ENCODE results near the gene PDCD10. TPM values are rescaled to one million over a fixed set of nuclear protein-coding genes. Genes with fewer than 3 reads are reported as not detected.

PDCD10 gene
- total RNA-seq, 6 donors from 2014 or later = 38.8 to 115 (median 55.9) TPM

DNA sequence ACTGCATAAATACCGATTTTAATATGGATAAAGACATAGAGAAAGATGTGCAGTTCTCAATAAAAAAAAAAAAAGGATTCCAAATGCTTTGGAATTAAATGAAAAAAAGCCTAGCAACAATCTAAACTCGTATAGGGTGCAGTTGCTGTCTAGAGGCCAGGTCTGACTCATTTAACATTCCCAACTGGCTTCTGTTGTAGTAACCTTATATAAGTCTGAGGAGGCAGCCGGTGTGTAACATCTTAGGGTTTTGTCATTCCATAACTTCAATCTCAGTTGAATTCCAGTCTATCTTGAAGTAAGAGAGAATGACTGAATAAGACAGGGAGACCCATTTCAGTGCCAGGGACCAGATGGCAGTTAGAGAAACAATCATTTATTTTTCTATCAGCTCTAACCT lies 6.5 kb downstream of the PDCD10 start:
- DNase-seq = no peak
- peaks cover 25 to 41% (median 35%) of the 10 kb centered on the region in 4 donors for H3K4me1 ChIP-seq
- WGBS, 2 donors = 72 to 80% methylated on average over 3 of the region's 3 CpGs
- ATAC-seq (ENCODE audit: low FRiP score in 2 of 2) = no peak
- H3K27ac ChIP-seq = no peak overlapping the region
- H3K36me3 ChIP-seq = peaks cover 0 to 3% (median 0%) of the 10 kb centered on the region in 4 donors
- H3K4me3 ChIP-seq = no peak overlapping the region
- no peak for TF ChIP-seq EP300 (IDR thresholded peaks at IDR 0.05)
- no peak for TF ChIP-seq POLR2AphosphoS5 (IDR thresholded peaks at IDR 0.05)
- TF ChIP-seq, protein P1, sequence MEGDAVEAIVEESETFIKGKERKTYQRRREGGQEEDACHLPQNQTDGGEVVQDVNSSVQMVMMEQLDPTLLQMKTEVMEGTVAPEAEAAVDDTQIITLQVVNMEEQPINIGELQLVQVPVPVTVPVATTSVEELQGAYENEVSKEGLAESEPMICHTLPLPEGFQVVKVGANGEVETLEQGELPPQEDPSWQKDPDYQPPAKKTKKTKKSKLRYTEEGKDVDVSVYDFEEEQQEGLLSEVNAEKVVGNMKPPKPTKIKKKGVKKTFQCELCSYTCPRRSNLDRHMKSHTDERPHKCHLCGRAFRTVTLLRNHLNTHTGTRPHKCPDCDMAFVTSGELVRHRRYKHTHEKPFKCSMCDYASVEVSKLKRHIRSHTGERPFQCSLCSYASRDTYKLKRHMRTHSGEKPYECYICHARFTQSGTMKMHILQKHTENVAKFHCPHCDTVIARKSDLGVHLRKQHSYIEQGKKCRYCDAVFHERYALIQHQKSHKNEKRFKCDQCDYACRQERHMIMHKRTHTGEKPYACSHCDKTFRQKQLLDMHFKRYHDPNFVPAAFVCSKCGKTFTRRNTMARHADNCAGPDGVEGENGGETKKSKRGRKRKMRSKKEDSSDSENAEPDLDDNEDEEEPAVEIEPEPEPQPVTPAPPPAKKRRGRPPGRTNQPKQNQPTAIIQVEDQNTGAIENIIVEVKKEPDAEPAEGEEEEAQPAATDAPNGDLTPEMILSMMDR (IDR thresholded peaks at IDR 0.05) = no peak
- no peak for TF ChIP-seq POLR2A (IDR thresholded peaks at IDR 0.05)
- H3K9me3 ChIP-seq = no peaks in the 10 kb centered on the region
- H3K27me3 ChIP-seq = no peaks in the 10 kb centered on the region

DNA sequence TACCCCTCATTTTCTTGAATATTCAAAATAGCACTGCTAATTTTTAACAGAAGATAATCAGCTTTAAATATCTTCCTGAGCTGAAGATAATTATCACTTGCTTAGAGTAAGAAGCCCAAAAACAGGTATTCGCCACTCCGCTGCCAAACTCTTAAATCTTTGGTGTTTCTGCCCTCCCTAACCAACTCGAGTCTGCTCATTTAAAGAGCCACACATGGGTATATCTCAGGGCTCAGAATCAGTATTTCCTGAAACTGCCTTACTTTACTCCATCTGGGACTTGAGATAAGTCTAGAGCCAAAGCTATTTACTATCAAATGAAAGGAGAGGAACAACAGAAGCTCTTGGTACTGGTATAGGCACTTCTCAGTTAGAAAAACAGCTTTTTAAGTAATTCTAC lies 10.8 kb downstream of the PDCD10 start:
- no peak for ATAC-seq (ENCODE audit: low FRiP score in 2 of 2)
- Histone ChIP-seq H3K27ac (no peak overlapping the region), H3K4me3 (no peak overlapping the region), H3K4me1 (peaks cover 7 to 18% (median 13%) of the 10 kb centered on the region in 4 donors), H3K9me3 (no peaks in the 10 kb centered on the region), H3K27me3 (no peaks in the 10 kb centered on the region), H3K36me3 (peaks cover 0 to 19% (median 6%) of the 10 kb centered on the region in 4 donors)
- TF ChIP-seq POLR2A (IDR thresholded peaks at IDR 0.05) = no peak
- TF ChIP-seq POLR2AphosphoS5 (IDR thresholded peaks at IDR 0.05) = no peak
- TF ChIP-seq, protein P1 (IDR thresholded peaks at IDR 0.05) = no peak
- no peak for TF ChIP-seq EP300 (IDR thresholded peaks at IDR 0.05)
- 76 to 79% methylated on average over 3 of the region's 3 CpGs for WGBS, 2 donors
- DNase-seq = no peak

DNA sequence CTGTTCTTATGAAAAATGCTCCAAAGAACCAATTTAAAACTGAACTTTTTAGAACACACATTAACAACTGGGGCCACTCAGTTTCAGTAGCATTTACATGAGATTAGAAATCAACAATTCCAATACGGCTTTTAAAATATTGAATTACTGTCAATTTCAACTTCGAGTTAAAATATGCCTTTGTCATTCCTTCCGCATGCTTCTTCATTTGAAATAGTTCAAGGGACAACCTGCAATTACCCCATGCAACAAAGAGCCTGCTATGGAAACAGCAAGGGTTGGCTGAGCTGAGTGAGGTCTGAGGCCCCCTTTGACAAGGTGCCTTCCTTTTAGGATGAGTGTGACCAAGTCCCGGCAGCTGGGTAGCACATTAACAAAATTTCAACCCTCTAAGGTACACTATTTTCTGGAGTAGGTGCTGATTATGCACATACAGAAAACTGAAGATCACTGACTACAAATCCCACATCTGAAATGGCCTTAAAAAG lies 11.6 kb downstream of the PDCD10 start:
- Histone ChIP-seq H3K27ac (no peak overlapping the region), H3K9me3 (no peaks in the 10 kb centered on the region), H3K36me3 (peaks cover 1 to 27% (median 10%) of the 10 kb centered on the region in 4 donors), H3K27me3 (no peaks in the 10 kb centered on the region), H3K4me1 (peaks cover 6 to 10% (median 8%) of the 10 kb centered on the region in 4 donors), H3K4me3 (no peak overlapping the region)
- TF ChIP-seq EP300 (IDR thresholded peaks at IDR 0.05) = no peak
- TF ChIP-seq POLR2A (IDR thresholded peaks at IDR 0.05) = no peak
- TF ChIP-seq, protein P1 (IDR thresholded peaks at IDR 0.05) = no peak
- TF ChIP-seq POLR2AphosphoS5 (IDR thresholded peaks at IDR 0.05) = no peak
- ATAC-seq (ENCODE audit: low FRiP score in 2 of 2) (no peak), DNase-seq (no peak)
- WGBS, 2 donors = 92 to 93% methylated on average over 4 of the region's 4 CpGs

DNA sequence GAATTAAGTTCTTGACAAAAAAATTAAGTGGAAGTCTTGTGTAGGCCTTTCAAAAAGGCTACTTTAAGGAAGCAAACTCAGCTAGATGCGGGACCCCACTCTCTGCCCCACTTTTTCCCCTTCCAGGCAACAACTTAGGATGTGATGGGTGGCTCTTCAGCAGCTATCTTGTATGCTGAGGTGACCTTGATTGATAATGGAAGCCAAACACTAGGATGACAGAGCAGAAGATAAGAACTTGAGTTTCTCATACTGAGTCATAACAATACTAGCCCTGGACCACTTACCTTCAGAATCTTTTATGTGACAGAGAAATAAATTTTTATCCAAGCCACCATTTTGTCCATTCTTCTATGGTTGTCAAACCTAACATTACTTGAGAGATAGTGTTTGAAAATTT lies 16.1 kb downstream of the PDCD10 start:
- ATAC-seq (ENCODE audit: low FRiP score in 2 of 2) = no peak
- peaks cover 0 to 4% (median 0%) of the 10 kb centered on the region in 4 donors for H3K4me1 ChIP-seq

More for the DNA sequence above, 16.1 kb downstream of the PDCD10 start:
- no peak for DNase-seq
- no peak for TF ChIP-seq EP300 (IDR thresholded peaks at IDR 0.05)
- TF ChIP-seq POLR2AphosphoS5 (IDR thresholded peaks at IDR 0.05) = no peak
- TF ChIP-seq, protein P1 (IDR thresholded peaks at IDR 0.05) = no peak
- TF ChIP-seq POLR2A (IDR thresholded peaks at IDR 0.05) = no peak
- H3K27me3 ChIP-seq = no peaks in the 10 kb centered on the region
- WGBS, 2 donors = 95 to 100% methylated on average over 1 of the region's 1 CpG
- H3K36me3 ChIP-seq = peaks cover 5 to 36% (median 10%) of the 10 kb centered on the region in 4 donors
- H3K9me3 ChIP-seq = no peaks in the 10 kb centered on the region
- no peak overlapping the region for H3K4me3 ChIP-seq
- no peak overlapping the region for H3K27ac ChIP-seq
